ENCODE data around the gene ARHGAP10. TPM values are rescaled to one million over a fixed set of nuclear protein-coding genes. Genes with fewer than 3 reads are reported as not detected.

Gene ARHGAP10
- total RNA-seq, 1 experiment from 2014 or later, result 4.8 TPM

DNA sequence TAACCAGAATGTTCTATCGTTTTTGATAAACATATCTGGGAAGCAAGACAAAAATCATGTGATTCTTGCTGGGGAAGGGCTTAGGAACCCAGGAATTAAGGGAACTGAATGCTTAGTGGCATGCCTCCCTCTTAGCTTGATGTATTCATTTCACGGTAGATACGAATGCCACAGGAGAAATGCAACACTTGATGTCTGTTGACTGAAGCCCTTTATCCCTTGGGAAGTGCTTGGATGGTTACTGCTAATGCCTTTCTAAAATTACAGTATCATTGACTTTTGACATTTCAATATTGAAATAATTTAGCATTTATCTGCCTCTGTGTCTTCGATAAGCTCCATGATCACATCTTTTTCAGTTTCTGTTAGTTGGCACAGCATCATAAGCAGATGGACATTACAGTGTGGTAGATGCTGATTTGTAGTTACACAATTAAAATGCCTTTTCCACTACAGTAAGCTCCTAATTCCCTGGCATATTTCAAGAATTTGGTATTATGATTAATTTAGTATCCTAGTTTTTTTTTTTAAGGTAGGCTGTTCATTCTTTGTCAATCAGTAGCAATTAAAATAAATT, 226.7 kb downstream of the ARHGAP10 start:
- Histone ChIP-seq H3K9me3 (ENCODE audit: low read depth, low read length, poor library complexity, severe bottlenecking) (no peaks in the 10 kb centered on the region), H3K27ac (ENCODE audit: low read depth, low read length, poor library complexity, severe bottlenecking) (no peak overlapping the region), H3K36me3 (ENCODE audit: insufficient read depth, low read length, poor library complexity, severe bottlenecking) (no peaks in the 10 kb centered on the region), H3K4me3 (ENCODE audit: low read depth, low read length, poor library complexity, severe bottlenecking) (no peak overlapping the region), H3K27me3 (replicated peaks; ENCODE audit: insufficient read depth, low read depth, low read length, poor library complexity) (no peaks in the 10 kb centered on the region), H3K4me1 (ENCODE audit: insufficient read depth, low read length, poor library complexity, severe bottlenecking) (peaks cover 6% of the 10 kb centered on the region)
- ChIA-PET POLR2A (ENCODE audit: low non-redundant PET) (interaction anchor here (0.6 kb wide), 1 partner anchor 569 kb away, joined by 4 read pairs; no protein-coding TSS in a partner anchor), CTCF (no interaction called here)
- TF ChIP-seq EZH2 (IDR thresholded peaks at IDR 0.05; ENCODE audit: borderline replicate concordance, low read depth, low read length, poor library complexity, severe bottlenecking), result no peak
- TF ChIP-seq, protein P1, sequence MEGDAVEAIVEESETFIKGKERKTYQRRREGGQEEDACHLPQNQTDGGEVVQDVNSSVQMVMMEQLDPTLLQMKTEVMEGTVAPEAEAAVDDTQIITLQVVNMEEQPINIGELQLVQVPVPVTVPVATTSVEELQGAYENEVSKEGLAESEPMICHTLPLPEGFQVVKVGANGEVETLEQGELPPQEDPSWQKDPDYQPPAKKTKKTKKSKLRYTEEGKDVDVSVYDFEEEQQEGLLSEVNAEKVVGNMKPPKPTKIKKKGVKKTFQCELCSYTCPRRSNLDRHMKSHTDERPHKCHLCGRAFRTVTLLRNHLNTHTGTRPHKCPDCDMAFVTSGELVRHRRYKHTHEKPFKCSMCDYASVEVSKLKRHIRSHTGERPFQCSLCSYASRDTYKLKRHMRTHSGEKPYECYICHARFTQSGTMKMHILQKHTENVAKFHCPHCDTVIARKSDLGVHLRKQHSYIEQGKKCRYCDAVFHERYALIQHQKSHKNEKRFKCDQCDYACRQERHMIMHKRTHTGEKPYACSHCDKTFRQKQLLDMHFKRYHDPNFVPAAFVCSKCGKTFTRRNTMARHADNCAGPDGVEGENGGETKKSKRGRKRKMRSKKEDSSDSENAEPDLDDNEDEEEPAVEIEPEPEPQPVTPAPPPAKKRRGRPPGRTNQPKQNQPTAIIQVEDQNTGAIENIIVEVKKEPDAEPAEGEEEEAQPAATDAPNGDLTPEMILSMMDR (conservative IDR thresholded peaks at IDR 0.05; ENCODE audit: low read depth, low read length), result no peak
- no peak for DNase-seq (ENCODE audit: low spot score)
- intact Hi-C loops (cut with micrococcal nuclease; ENCODE audit: unreplicated experiment), result no loop called here
- BruUV-seq (replicated peaks), result no TSS peak

DNA sequence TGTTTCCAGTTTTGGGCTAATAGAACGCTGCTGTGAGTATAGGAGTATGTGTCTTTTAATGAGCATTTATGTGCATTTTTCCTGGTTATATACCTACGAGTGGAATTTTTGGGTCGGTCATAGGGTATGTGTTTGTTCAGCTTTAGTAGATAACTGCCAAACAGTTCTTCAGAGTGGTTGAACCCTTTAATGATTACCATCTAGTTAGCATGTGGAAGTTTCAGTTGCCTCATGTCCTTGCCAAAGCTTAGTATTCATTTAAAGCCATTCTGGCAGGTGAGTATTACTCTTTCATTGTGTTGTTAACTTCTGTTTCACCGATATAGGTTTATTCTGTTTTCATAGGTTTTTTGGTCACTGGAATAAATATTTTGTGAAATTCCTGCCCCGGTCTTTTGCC, 229.1 kb downstream of the ARHGAP10 start:
- TF ChIP-seq EZH2 (IDR thresholded peaks at IDR 0.05; ENCODE audit: borderline replicate concordance, low read depth, low read length, poor library complexity, severe bottlenecking), result no peak
- TF ChIP-seq, protein P1 (conservative IDR thresholded peaks at IDR 0.05; ENCODE audit: low read depth, low read length), result no peak
- H3K9me3 ChIP-seq (ENCODE audit: low read depth, low read length, poor library complexity, severe bottlenecking), result no peaks in the 10 kb centered on the region
- no peak overlapping the region for H3K27ac ChIP-seq (ENCODE audit: low read depth, low read length, poor library complexity, severe bottlenecking)
- ChIA-PET POLR2A (ENCODE audit: low non-redundant PET) (no interaction called here), CTCF (no interaction called here)
- H3K4me3 ChIP-seq (ENCODE audit: low read depth, low read length, poor library complexity, severe bottlenecking), result no peak overlapping the region
- H3K36me3 ChIP-seq (ENCODE audit: insufficient read depth, low read length, poor library complexity, severe bottlenecking), result no peaks in the 10 kb centered on the region
- BruUV-seq (replicated peaks), result no TSS peak
- DNase-seq (ENCODE audit: low spot score), result no peak
- no peaks in the 10 kb centered on the region for H3K27me3 ChIP-seq (replicated peaks; ENCODE audit: insufficient read depth, low read depth, low read length, poor library complexity)
- intact Hi-C loops (cut with micrococcal nuclease; ENCODE audit: unreplicated experiment), result no loop called here
- peaks cover 6% of the 10 kb centered on the region for H3K4me1 ChIP-seq (ENCODE audit: insufficient read depth, low read length, poor library complexity, severe bottlenecking)

DNA sequence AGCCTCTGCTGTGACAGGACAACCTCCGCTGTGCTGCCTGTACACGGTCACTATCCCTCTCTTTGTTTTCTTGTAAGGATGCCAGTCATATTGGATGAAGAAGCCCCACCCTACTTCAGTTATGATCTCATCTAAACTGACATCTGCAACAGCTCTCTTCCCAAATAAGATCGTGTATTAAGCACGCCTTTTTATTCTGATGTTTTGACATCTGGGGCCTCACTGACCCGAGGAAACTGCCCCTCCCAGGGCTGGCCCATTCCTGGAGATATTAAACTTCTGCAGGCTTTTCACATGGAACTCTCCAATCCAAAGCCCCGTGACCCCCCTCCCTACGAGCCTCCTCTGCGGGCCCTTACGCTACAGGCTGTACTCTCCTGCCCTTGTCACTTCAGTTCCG, 232.0 kb downstream of the ARHGAP10 start:
- Histone ChIP-seq H3K9me3 (ENCODE audit: low read depth, low read length, poor library complexity, severe bottlenecking) (no peaks in the 10 kb centered on the region), H3K36me3 (ENCODE audit: insufficient read depth, low read length, poor library complexity, severe bottlenecking) (no peaks in the 10 kb centered on the region), H3K27me3 (replicated peaks; ENCODE audit: insufficient read depth, low read depth, low read length, poor library complexity) (no peaks in the 10 kb centered on the region), H3K4me1 (ENCODE audit: insufficient read depth, low read length, poor library complexity, severe bottlenecking) (peaks cover 3% of the 10 kb centered on the region), H3K4me3 (ENCODE audit: low read depth, low read length, poor library complexity, severe bottlenecking) (no peak overlapping the region), H3K27ac (ENCODE audit: low read depth, low read length, poor library complexity, severe bottlenecking) (no peak overlapping the region)
- no peak for DNase-seq (ENCODE audit: low spot score)
- ChIA-PET POLR2A (ENCODE audit: low non-redundant PET) (no interaction called here), CTCF (no interaction called here)
- TF ChIP-seq, protein P1 (conservative IDR thresholded peaks at IDR 0.05; ENCODE audit: low read depth, low read length), result no peak
- intact Hi-C loops (cut with micrococcal nuclease; ENCODE audit: unreplicated experiment), result no loop called here
- BruUV-seq (replicated peaks), result no TSS peak

Measured in A673 (cell line).